Endothelial cell (in vitro differentiated cells): ENCODE measurements around the gene E2F8. TPM values are rescaled to one million over a fixed set of nuclear protein-coding genes. Genes with fewer than 3 reads are reported as not detected.

Source experiments
- DNase-seq: peaks from one replicate; pipeline ENCODE4 v3.0.0; 2021; ENCODE audit warnings: low spot score
- H3K27ac Mint-ChIP-seq: one replicate; pipeline ENCODE4 v1.8.0; 2021; ENCODE audit warnings: mixed read lengths, inconsistent platforms; ENCODE audit not compliant: unreplicated experiment
- H3K27me3 Mint-ChIP-seq: one replicate; pipeline ENCODE4 v1.8.0; 2021; ENCODE audit warnings: mild to moderate bottlenecking, moderate library complexity, mixed read lengths, inconsistent platforms; ENCODE audit not compliant: unreplicated experiment
- H3K36me3 Mint-ChIP-seq: one replicate; pipeline ENCODE4 v1.8.0; 2021; ENCODE audit warnings: mild to moderate bottlenecking, low read depth, mixed read lengths, inconsistent platforms; ENCODE audit not compliant: unreplicated experiment
- H3K4me1 Mint-ChIP-seq: one replicate; pipeline ENCODE4 v1.8.0; 2021; ENCODE audit warnings: mild to moderate bottlenecking, mixed read lengths, inconsistent platforms; ENCODE audit not compliant: unreplicated experiment
- H3K4me3 Mint-ChIP-seq: one replicate; pipeline ENCODE4 v1.8.0; 2021; ENCODE audit warnings: mild to moderate bottlenecking, mixed read lengths, inconsistent platforms; ENCODE audit not compliant: unreplicated experiment
- H3K9me3 Mint-ChIP-seq: one replicate; pipeline ENCODE4 v1.8.0; 2021; ENCODE audit warnings: mixed read lengths, inconsistent platforms; ENCODE audit not compliant: unreplicated experiment
- CTCF ChIP-seq: fragments of 200-600 bp; sonication (generic); IDR thresholded peaks from one replicate; pipeline ENCODE4 v1.5.0; 2021; ENCODE audit warnings: antibody characterized with exemption; ENCODE audit not compliant: unreplicated experiment
- long read RNA-seq: library from polyadenylated mRNA; unstranded; transcript quantifications from one replicate; pipeline ENCODE4 v2.0.0, GENCODE V29; 2020; ENCODE audit not compliant: unreplicated experiment
- total RNA-seq: library from RNA; stranded (reverse); fragmentation: NEBNext Ultra II Directional; extraction: Animal tissue kit (Norgen Biotek cat#: 25700); gene quantifications from one replicate; pipeline ENCODE4 v1.2.1, GENCODE V29; 2021; ENCODE audit not compliant: unreplicated experiment

The E2F8 gene
- total RNA-seq: 0.92 TPM
- long read RNA-seq: 0 reads

- peaks cover 2% of the 10 kb centered on the region for H3K4me1 Mint-ChIP-seq
Measured at GRCh38 chr11:19240420-19241259, at the start of gene E2F8. Gene E2F8 (minus strand): TSS chr11:19240945. CDS start chr11:19240121, 824 bp downstream.

DNA sequence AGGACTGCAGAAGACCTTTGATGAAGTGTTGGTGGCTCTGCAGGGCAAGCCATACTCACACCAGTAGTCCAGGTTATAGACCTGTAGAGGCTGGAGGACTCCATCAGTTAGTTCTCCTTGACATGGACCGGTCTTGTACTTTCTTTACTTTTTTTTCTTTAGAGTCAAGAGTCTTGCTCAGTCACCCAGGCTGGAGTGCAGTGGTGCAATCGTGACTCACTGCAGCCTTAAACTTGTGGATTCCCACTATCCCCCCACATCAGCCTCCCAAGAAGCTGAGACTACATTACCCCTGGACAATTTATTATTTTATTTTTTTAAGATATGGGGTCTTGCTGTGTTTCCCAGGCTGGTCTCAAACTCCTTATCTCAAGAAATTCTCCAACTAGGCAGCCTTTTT is 49.6 kb upstream of the E2F8 start:
- TF ChIP-seq CTCF: no peak
- no peaks in the 10 kb centered on the region for H3K9me3 Mint-ChIP-seq
- H3K27ac Mint-ChIP-seq: no peak overlapping the region
- H3K4me1 Mint-ChIP-seq: peaks cover 7% of the 10 kb centered on the region
- H3K36me3 Mint-ChIP-seq: no peaks in the 10 kb centered on the region
- H3K4me3 Mint-ChIP-seq: no peak overlapping the region
- H3K27me3 Mint-ChIP-seq: peaks cover 2% of the 10 kb centered on the region
- no peak for DNase-seq

More at GRCh38 chr11:19240420-19241259, at the start of gene E2F8:
- no peak for TF ChIP-seq CTCF
- peak; percentile 97 for DNase-seq
- Mint-ChIP-seq H3K27me3 (peaks cover 17% of the 10 kb centered on the region), H3K36me3 (no peaks in the 10 kb centered on the region), H3K9me3 (no peaks in the 10 kb centered on the region), H3K4me3 (peak within 1 kb of the TSS; percentile 85), H3K27ac (no peak within 1 kb of the TSS)

DNA sequence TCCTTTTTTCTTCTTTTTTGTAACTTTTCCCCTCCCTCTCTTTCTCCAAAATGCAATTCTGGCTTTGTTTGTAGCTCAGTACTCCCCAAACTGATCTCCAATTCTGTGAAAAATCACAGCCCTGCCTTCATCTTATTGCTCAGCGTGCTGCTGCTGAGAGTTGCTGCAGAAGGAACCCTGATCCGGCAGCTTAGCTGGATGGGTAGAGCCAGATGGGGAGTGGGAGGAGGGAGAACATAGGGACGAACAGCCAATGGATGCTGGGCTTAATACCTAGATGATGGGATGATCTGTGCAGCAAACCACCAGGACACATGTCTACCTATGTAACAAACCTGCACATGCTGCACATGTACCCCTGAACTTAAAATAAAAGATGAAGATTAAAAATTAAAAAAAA is 47.5 kb upstream of the E2F8 start:
- no peak for TF ChIP-seq CTCF
- Mint-ChIP-seq H3K27ac (no peak overlapping the region), H3K4me1 (peaks cover 23% of the 10 kb centered on the region), H3K4me3 (no peak overlapping the region), H3K27me3 (peaks cover 2% of the 10 kb centered on the region), H3K36me3 (no peaks in the 10 kb centered on the region), H3K9me3 (no peaks in the 10 kb centered on the region)
- no peak for DNase-seq

GRCh38 chr11:19286411-19286810 is 45.7 kb upstream of the E2F8 start:
- no peak for DNase-seq
- Mint-ChIP-seq H3K4me3 (no peak overlapping the region), H3K9me3 (no peaks in the 10 kb centered on the region), H3K27ac (no peak overlapping the region), H3K27me3 (peaks cover 2% of the 10 kb centered on the region), H3K36me3 (no peaks in the 10 kb centered on the region), H3K4me1 (peaks cover 23% of the 10 kb centered on the region)
- TF ChIP-seq CTCF: no peak

GRCh38 chr11:19284881-19285280 is 44.1 kb upstream of the E2F8 start:
- Mint-ChIP-seq H3K4me3 (no peak overlapping the region), H3K27ac (no peak overlapping the region), H3K4me1 (peaks cover 23% of the 10 kb centered on the region), H3K9me3 (no peaks in the 10 kb centered on the region), H3K36me3 (no peaks in the 10 kb centered on the region), H3K27me3 (no peaks in the 10 kb centered on the region)
- no peak for DNase-seq
- no peak for TF ChIP-seq CTCF
